DOHH2 (cell line): ENCODE measurements around the gene IL1RN.

Experiments
- CTCF ChIP-seq: fragments of 200-600 bp; sonication (generic); IDR thresholded peaks from one replicate; pipeline ENCODE4 v1.5.1; 2014; ENCODE audit warnings: antibody characterized with exemption, mild to moderate bottlenecking, low read depth, low read length; ENCODE audit not compliant: poor library complexity, severe bottlenecking
- EZH2phosphoT487 ChIP-seq: fragments of 200-600 bp; sonication (generic); IDR thresholded peaks from 2 replicates; pipeline ENCODE4 v1.6.1; 2017; ENCODE audit warnings: borderline replicate concordance, mild to moderate bottlenecking, antibody characterized with exemption, low read length, moderate library complexity, mixed read lengths

DNA sequence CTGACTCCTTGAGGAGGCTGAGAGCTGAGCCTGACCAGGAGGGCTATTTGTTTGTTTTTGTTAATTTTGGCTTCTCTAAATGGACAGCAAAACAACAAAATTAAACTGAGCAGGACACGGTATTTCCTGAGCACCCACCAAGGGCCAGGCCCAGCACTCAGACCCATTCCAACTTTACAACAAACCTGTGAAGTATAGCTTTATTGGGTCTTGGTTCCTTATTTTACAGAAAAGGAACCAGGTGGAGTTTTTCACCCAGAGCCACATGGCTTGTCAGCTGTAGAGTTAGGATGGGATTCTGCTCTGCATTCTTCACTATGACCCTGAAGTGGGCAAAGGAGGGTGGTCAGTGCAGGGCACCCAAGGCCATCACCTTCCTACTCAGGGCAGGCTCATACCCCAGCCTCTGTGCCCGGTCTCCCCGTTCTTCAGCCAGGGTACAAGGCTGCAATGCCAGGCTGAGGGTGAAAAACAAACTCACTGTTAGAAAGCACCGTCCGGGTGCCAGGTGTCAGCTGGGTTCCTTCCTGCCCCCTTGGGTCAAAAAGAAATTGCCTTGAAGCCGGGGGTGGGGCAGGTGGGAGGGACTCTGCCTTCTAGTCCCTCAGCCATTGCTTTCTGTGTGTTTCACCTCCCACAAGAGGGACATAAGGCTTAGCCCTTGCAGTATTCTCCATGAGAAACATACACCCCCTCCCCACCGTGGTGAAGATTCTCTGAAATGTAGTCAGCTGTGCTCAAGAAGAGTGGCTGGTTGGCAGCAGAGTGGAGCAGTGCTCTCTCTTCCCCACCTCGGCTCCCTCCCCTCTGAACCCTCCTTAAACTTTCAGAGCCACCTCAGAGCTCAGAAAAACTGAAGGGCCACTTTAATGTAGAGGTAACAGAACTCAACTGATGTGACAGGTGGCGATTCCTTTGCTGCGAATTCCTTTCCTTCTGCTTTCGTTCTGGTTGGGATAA, 48.6 kb downstream of the IL1RN start:
- TF ChIP-seq CTCF (no peak), EZH2phosphoT487 (no peak)
